ENCODE data around the gene ECEL1.

DNA sequence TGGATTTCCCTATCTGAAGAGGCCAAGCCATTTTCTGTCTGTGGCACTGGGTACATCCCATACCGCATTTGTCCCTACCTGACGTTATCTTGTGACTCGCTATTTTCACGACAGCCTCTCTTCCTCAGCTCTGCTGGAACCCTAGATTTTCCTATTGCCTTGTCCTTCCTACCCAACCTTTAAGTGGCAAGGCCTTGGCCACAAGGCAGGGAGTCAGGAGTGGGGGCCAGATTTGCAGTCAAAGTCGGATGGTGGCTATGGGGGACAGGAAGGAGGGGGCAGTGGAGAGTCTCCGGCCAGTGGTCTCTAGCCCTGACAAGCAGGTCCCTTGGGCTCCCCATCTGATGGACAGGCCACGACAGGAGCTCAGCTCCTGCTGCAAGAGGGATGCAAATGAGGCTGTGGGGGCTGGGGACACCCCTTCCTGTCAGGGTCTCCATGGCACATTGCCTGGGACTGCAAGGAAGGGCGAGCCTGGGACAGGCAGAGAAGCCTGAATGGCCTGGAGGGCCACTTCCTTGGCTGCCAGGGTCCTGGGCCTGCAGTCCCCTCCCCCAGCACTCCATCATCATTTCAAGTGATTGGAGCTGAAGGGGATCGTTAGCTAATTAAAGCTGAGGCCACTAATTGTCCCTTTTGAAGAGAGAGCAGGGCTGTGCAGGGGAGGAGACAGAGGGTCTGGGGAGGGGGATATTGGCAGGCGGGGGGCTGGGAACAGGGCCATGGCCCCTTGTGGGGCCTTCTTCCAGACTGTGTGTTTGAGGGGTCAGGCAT is 6.3 kb upstream of the ECEL1 start:
- TF ChIP-seq, protein P1, sequence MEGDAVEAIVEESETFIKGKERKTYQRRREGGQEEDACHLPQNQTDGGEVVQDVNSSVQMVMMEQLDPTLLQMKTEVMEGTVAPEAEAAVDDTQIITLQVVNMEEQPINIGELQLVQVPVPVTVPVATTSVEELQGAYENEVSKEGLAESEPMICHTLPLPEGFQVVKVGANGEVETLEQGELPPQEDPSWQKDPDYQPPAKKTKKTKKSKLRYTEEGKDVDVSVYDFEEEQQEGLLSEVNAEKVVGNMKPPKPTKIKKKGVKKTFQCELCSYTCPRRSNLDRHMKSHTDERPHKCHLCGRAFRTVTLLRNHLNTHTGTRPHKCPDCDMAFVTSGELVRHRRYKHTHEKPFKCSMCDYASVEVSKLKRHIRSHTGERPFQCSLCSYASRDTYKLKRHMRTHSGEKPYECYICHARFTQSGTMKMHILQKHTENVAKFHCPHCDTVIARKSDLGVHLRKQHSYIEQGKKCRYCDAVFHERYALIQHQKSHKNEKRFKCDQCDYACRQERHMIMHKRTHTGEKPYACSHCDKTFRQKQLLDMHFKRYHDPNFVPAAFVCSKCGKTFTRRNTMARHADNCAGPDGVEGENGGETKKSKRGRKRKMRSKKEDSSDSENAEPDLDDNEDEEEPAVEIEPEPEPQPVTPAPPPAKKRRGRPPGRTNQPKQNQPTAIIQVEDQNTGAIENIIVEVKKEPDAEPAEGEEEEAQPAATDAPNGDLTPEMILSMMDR (IDR thresholded peaks at IDR 0.05; ENCODE audit: insufficient read depth, low read length, poor library complexity, severe bottlenecking): no peak
- no peak for TF ChIP-seq EZH2phosphoT487 (conservative IDR thresholded peaks at IDR 0.05; ENCODE audit: low read length)
